GM12878 (cell line): Measurements from ENCODE around the gene CUL4A. TPM values are rescaled to one million over a fixed set of nuclear protein-coding genes. Genes with fewer than 3 reads are reported as not detected.

Experiments used
- BRCA1 ChIP-seq: IDR thresholded peaks from 2 replicates; pipeline ENCODE4 v1.6.1; 2011; ENCODE audit warnings: low read depth, low read length, improper control_type of control experiment
- CBFB ChIP-seq: IDR thresholded peaks from 2 replicates; pipeline ENCODE4 v1.6.1; 2016; ENCODE audit warnings: antibody characterized with exemption, low read depth
- CEBPB ChIP-seq, 2 experiments: fragments of 150-350 bp in 1 of 2; IDR thresholded peaks; 2 replicates each; pipeline ENCODE4 v1.6.1; 2012 to 2014; ENCODE audit warnings: low read depth in 2 of 2, low read length in 2 of 2, borderline replicate concordance in 1 of 2, inconsistent platforms in 1 of 2
- CREM ChIP-seq: IDR thresholded peaks from 2 replicates; pipeline ENCODE4 v1.6.1; 2014; ENCODE audit warnings: antibody characterized with exemption, low read depth
- E4F1 ChIP-seq: fragments of 450-650 bp; IDR thresholded peaks from 2 replicates; pipeline ENCODE4 v1.6.1; 2018; ENCODE audit warnings: borderline replicate concordance, mild to moderate bottlenecking; ENCODE audit not compliant: partially characterized antibody
- GATAD2B ChIP-seq: fragments of 450-650 bp; conservative IDR thresholded peaks from 2 replicates; pipeline ENCODE4 v1.6.1; 2017; ENCODE audit warnings: low read depth, mild to moderate bottlenecking, moderate library complexity
- IRF3 ChIP-seq: fragments of 450-650 bp; IDR thresholded peaks from 2 replicates; pipeline ENCODE4 v1.6.1; 2014; ENCODE audit warnings: mild to moderate bottlenecking
- IRF4 ChIP-seq: IDR thresholded peaks from 2 replicates; pipeline ENCODE4 v1.6.1; 2011; ENCODE audit warnings: low read depth, low read length
- NBN ChIP-seq: fragments of 450-650 bp; IDR thresholded peaks from 2 replicates; pipeline ENCODE4 v1.6.1; 2016
- NKRF ChIP-seq: fragments of 450-650 bp; conservative IDR thresholded peaks from 2 replicates; pipeline ENCODE4 v1.6.1; 2017; ENCODE audit warnings: mild to moderate bottlenecking, moderate library complexity
- NR2C2 ChIP-seq: IDR thresholded peaks from 2 replicates; pipeline ENCODE4 v1.6.1; 2011; ENCODE audit warnings: borderline replicate concordance, low read depth; ENCODE audit not compliant: control insufficient read depth, insufficient read length
- PAX8 ChIP-seq: fragments of 450-650 bp; IDR thresholded peaks from 2 replicates; pipeline ENCODE4 v1.6.1; 2017; ENCODE audit warnings: mild to moderate bottlenecking, moderate library complexity
- POLR2A ChIP-seq: IDR thresholded peaks from 2 replicates; pipeline ENCODE4 v1.6.1; 2011; ENCODE audit warnings: low read depth, mild to moderate bottlenecking, low read length
- RAD51 ChIP-seq: fragments of 450-650 bp; IDR thresholded peaks from 2 replicates; pipeline ENCODE4 v1.6.1; 2016; ENCODE audit warnings: moderate library complexity, mild to moderate bottlenecking, inconsistent platforms
- RUNX3 ChIP-seq: IDR thresholded peaks from 2 replicates; pipeline ENCODE4 v1.6.1; 2012; ENCODE audit warnings: low read length, inconsistent platforms
- SIN3A ChIP-seq: IDR thresholded peaks from 2 replicates; pipeline ENCODE4 v1.6.1; 2012; ENCODE audit warnings: low read depth, low read length, improper control_type of control experiment
- SPI1 ChIP-seq: IDR thresholded peaks from 2 replicates; pipeline ENCODE4 v1.6.1; 2011; ENCODE audit warnings: low read depth, mild to moderate bottlenecking, low read length, moderate library complexity, borderline replicate concordance; ENCODE audit not compliant: insufficient read depth
- ZNF24 ChIP-seq: fragments of 450-650 bp; IDR thresholded peaks from 2 replicates; pipeline ENCODE4 v1.6.1; 2017; ENCODE audit warnings: antibody characterized with exemption, mild to moderate bottlenecking
- polyA plus RNA-seq, 11 experiments: library from polyadenylated mRNA; depleted of rRNA in 4 of 11; unstranded in 6 of 11; stranded (reverse) in 5 of 11; fragments of >200 nt; fragmentation: Nextera tagmentation in 4 of 11; fragmentation: Illumina TruSeq in 1 of 11; extraction: Ambion mirVana in 4 of 11; extraction: Trizol in 1 of 11; gene quantifications; 1 replicate in 1 of 11; 2 replicates in 10 of 11; pipeline versions ENCODE4 v1.2.1 to v1.2.3, GENCODE V29; 2011 to 2016; ENCODE audit warnings: inconsistent platforms in 2 of 11, missing spikeins in 2 of 11, low read depth in 1 of 11
- total RNA-seq, 4 experiments: library from RNA; depleted of rRNA in 3 of 4; stranded (reverse); fragments of >200 nt in 3 of 4; fragmentation: Illumina TruSeq in 1 of 4; extraction: Trizol in 1 of 4; gene quantifications; 2 replicates each; pipeline versions ENCODE4 v1.2.1 to v1.2.3, GENCODE V29; 2013 to 2021
- TF ChIP-seq, protein P1 (sequence below): fragments of 450-650 bp; IDR thresholded peaks from 2 replicates; pipeline ENCODE4 v1.6.1; 2016; ENCODE audit warnings: mild to moderate bottlenecking, moderate library complexity, borderline replicate concordance
- TF ChIP-seq, protein P2 (sequence below): IDR thresholded peaks from 2 replicates; pipeline ENCODE4 v1.6.1; 2011; ENCODE audit warnings: borderline replicate concordance, low read depth, mild to moderate bottlenecking, moderate library complexity, mixed read lengths, low read length; ENCODE audit not compliant: insufficient read depth; ENCODE audit errors: extremely low read length

CUL4A gene
- total and polyA plus RNA-seq, 10 of the 15 experiments (the other 5 are each of a cell fraction or from before 2014, with no cell fraction given), result 19.7 to 74.3 (median 55.6) TPM

- TF ChIP-seq, protein P1, sequence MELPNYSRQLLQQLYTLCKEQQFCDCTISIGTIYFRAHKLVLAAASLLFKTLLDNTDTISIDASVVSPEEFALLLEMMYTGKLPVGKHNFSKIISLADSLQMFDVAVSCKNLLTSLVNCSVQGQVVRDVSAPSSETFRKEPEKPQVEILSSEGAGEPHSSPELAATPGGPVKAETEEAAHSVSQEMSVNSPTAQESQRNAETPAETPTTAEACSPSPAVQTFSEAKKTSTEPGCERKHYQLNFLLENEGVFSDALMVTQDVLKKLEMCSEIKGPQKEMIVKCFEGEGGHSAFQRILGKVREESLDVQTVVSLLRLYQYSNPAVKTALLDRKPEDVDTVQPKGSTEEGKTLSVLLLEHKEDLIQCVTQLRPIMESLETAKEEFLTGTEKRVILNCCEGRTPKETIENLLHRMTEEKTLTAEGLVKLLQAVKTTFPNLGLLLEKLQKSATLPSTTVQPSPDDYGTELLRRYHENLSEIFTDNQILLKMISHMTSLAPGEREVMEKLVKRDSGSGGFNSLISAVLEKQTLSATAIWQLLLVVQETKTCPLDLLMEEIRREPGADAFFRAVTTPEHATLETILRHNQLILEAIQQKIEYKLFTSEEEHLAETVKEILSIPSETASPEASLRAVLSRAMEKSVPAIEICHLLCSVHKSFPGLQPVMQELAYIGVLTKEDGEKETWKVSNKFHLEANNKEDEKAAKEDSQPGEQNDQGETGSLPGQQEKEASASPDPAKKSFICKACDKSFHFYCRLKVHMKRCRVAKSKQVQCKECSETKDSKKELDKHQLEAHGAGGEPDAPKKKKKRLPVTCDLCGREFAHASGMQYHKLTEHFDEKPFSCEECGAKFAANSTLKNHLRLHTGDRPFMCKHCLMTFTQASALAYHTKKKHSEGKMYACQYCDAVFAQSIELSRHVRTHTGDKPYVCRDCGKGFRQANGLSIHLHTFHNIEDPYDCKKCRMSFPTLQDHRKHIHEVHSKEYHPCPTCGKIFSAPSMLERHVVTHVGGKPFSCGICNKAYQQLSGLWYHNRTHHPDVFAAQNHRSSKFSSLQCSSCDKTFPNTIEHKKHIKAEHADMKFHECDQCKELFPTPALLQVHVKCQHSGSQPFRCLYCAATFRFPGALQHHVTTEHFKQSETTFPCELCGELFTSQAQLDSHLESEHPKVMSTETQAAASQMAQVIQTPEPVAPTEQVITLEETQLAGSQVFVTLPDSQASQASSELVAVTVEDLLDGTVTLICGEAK, result no peak
- TF ChIP-seq PAX8 (no peak), GATAD2B (peak; percentile 65), RAD51 (peak; percentile 88), SIN3A (peak; percentile 53; the same call in 1 of the 2 replicates), CBFB (no peak), NR2C2 (no peak), IRF3 (no peak), BRCA1 (no peak), NKRF (peak; percentile 89), POLR2A (peak; percentile 71), SPI1 (no peak), E4F1 (no peak), NBN (no peak), CREM (0 out of 2 replicates have a peak, but pooled peaks have one; percentile 27), RUNX3 (no peak), IRF4 (no peak), ZNF24 (no peak), CEBPB (IDR thresholded peaks at IDR 0.05; ENCODE audit: borderline replicate concordance in 1 of 2, low read depth in 2 of 2, low read length in 2 of 2) (no peak)
- TF ChIP-seq, protein P2, sequence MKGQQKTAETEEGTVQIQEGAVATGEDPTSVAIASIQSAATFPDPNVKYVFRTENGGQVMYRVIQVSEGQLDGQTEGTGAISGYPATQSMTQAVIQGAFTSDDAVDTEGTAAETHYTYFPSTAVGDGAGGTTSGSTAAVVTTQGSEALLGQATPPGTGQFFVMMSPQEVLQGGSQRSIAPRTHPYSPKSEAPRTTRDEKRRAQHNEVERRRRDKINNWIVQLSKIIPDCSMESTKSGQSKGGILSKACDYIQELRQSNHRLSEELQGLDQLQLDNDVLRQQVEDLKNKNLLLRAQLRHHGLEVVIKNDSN, result peak; percentile 74
Observed at GRCh38 chr13:113209759-113210421, 477 bp downstream of the CUL4A start (continued).
